ENCODE results near the gene CDH10. TPM values are rescaled to one million over a fixed set of nuclear protein-coding genes. Genes with fewer than 3 reads are reported as not detected.

CDH10 gene
- total and polyA plus RNA-seq, 2 of the 13 experiments (the other 11 are each of a cell fraction or from before 2014, with no cell fraction given), result 0.01 to 0.04 TPM

- Histone ChIP-seq H4K20me1 (ENCODE audit: insufficient read depth, low read length) (no peaks in the 10 kb centered on the region), H3K79me2 (ENCODE audit: insufficient read depth, low read length) (no peaks in the 10 kb centered on the region), H3K27me3 (ENCODE audit: control insufficient read depth in 1 of 2, insufficient read depth in 2 of 2, low read length in 2 of 2) (no peaks in the 10 kb centered on the region), H3K9me3 (ENCODE audit: low read length) (no peaks in the 10 kb centered on the region), H2AFZ (ENCODE audit: low read length) (no peak overlapping the region), H3K27ac (ENCODE audit: extremely low read length, insufficient read depth, low read length) (no peak overlapping the region), H3K9ac (ENCODE audit: insufficient read depth, low read depth, low read length) (no peak overlapping the region), H3K4me1 (ENCODE audit: insufficient read depth, low read length) (no peaks in the 10 kb centered on the region), H3K4me2 (ENCODE audit: low read depth, low read length) (no peak overlapping the region), H3K36me3 (replicated peaks in 1 of 2; ENCODE audit: control insufficient read depth in 1 of 2, insufficient read depth in 2 of 2, low read length in 2 of 2) (no peaks in the 10 kb centered on the region), H3K4me3 (replicated peaks in 1 of 3; ENCODE audit: insufficient read depth in 1 of 3, low read depth in 2 of 3, low read length in 3 of 3) (no peak overlapping the region)
- TF ChIP-seq ATF3 (CRISPR knock-in tag; IDR thresholded peaks at IDR 0.05), result no peak
- TF ChIP-seq RELA (CRISPR knock-in tag; IDR thresholded peaks at IDR 0.05), result no peak
- TF ChIP-seq YEATS4 (CRISPR knock-in tag; IDR thresholded peaks at IDR 0.05; ENCODE audit: borderline replicate concordance), result no peak
- no peak for TF ChIP-seq AKNA (CRISPR knock-in tag; IDR thresholded peaks at IDR 0.05; ENCODE audit: borderline replicate concordance)
- TF ChIP-seq RAD51 (IDR thresholded peaks at IDR 0.05; ENCODE audit: borderline replicate concordance), result no peak
- TF ChIP-seq ZNF749 (CRISPR knock-in tag; IDR thresholded peaks at IDR 0.05; ENCODE audit: borderline replicate concordance), result no peak
- 20% methylated on average over 5 of the region's 5 CpGs for WGBS (ENCODE audit: low lambda C conversion rate)
- intact Hi-C loops (cut with micrococcal nuclease; ENCODE audit: unreplicated experiment), result no loop called here
- BruUV-seq (replicated peaks), result no TSS peak
- in situ Hi-C loops (cut with HindIII; ENCODE audit: extremely low pct_ligation_motif_present, low pct_unique_long_range_greater_than_20kb), result no loop called here
- ATAC-seq, result no peak
- ChIA-PET POLR2A (no interaction called here), CTCF (ENCODE audit: low intra/inter-chr PET ratio, low total read pairs) (no interaction called here)
- no peak for DNase-seq (ENCODE audit: low spot score)
- no peak for FAIRE-seq
Measured at GRCh38 chr5:24645483-24645882, 705 bp upstream of the CDH10 start.

All from HepG2 (cell line).